ENCODE measurements around the gene ETV4.

Gene ETV4

GRCh38 chr17:43526886-43527648, 19.1 kb downstream of the ETV4 start:
- DNase-seq (ENCODE audit: low read depth in 1 of 2, low spot score in 1 of 2) = no peak

GRCh38 chr17:43524945-43525575, 21.1 kb downstream of the ETV4 start:
- H3K27me3 ChIP-seq (ENCODE audit: insufficient read depth, poor library complexity, severe bottlenecking) = no peaks in the 10 kb centered on the region
- H3K27ac ChIP-seq (replicated peaks) = no peak overlapping the region
- DNase-seq (ENCODE audit: low read depth in 1 of 2, low spot score in 1 of 2) = no peak
- TF ChIP-seq GABPA (IDR thresholded peaks at IDR 0.05; ENCODE audit: low read depth) (no peak), CTCF (IDR thresholded peaks at IDR 0.05; ENCODE audit: insufficient read depth, low read length) (no peak), POLR2AphosphoS5 (IDR thresholded peaks at IDR 0.05; ENCODE audit: low read depth) (no peak), SPI1 (IDR thresholded peaks at IDR 0.05; ENCODE audit: borderline replicate concordance, low read depth) (no peak)
- TF ChIP-seq, protein P1, sequence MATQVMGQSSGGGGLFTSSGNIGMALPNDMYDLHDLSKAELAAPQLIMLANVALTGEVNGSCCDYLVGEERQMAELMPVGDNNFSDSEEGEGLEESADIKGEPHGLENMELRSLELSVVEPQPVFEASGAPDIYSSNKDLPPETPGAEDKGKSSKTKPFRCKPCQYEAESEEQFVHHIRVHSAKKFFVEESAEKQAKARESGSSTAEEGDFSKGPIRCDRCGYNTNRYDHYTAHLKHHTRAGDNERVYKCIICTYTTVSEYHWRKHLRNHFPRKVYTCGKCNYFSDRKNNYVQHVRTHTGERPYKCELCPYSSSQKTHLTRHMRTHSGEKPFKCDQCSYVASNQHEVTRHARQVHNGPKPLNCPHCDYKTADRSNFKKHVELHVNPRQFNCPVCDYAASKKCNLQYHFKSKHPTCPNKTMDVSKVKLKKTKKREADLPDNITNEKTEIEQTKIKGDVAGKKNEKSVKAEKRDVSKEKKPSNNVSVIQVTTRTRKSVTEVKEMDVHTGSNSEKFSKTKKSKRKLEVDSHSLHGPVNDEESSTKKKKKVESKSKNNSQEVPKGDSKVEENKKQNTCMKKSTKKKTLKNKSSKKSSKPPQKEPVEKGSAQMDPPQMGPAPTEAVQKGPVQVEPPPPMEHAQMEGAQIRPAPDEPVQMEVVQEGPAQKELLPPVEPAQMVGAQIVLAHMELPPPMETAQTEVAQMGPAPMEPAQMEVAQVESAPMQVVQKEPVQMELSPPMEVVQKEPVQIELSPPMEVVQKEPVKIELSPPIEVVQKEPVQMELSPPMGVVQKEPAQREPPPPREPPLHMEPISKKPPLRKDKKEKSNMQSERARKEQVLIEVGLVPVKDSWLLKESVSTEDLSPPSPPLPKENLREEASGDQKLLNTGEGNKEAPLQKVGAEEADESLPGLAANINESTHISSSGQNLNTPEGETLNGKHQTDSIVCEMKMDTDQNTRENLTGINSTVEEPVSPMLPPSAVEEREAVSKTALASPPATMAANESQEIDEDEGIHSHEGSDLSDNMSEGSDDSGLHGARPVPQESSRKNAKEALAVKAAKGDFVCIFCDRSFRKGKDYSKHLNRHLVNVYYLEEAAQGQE (IDR thresholded peaks at IDR 0.05; ENCODE audit: insufficient replicate concordance, low read depth) = no peak
- no peak overlapping the region for H3K4me3 ChIP-seq (replicated peaks; ENCODE audit: insufficient read depth, low read length)

More at GRCh38 chr17:43526886-43527648, 19.1 kb downstream of the ETV4 start:
- Histone ChIP-seq H3K27ac (replicated peaks) (no peak overlapping the region), H3K27me3 (ENCODE audit: insufficient read depth, poor library complexity, severe bottlenecking) (no peaks in the 10 kb centered on the region), H3K4me3 (replicated peaks; ENCODE audit: insufficient read depth, low read length) (no peak overlapping the region)
- TF ChIP-seq GABPA (IDR thresholded peaks at IDR 0.05; ENCODE audit: low read depth) (no peak), CTCF (IDR thresholded peaks at IDR 0.05; ENCODE audit: insufficient read depth, low read length) (no peak), POLR2AphosphoS5 (IDR thresholded peaks at IDR 0.05; ENCODE audit: low read depth) (no peak), SPI1 (IDR thresholded peaks at IDR 0.05; ENCODE audit: borderline replicate concordance, low read depth) (no peak)
- TF ChIP-seq, protein P1 (IDR thresholded peaks at IDR 0.05; ENCODE audit: insufficient replicate concordance, low read depth) = no peak

DNA sequence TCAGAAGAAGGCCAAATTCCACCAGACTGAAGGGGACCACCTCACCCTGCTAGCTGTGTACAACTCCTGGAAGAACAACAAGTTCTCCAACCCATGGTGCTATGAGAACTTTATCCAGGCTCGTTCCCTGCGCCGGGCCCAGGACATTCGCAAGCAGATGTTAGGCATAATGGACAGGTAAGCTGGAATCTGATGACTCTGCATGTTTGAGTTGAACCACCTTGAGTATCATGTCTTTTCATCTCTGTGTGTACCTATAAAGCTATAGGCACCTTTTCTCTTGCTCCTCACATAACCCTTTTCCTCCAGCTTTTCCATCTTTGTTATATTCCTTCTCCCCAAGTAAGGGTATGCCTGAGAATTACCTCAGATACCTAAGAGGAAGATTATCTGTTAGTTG, 24.8 kb downstream of the ETV4 start:
- no peak for DNase-seq (ENCODE audit: low read depth in 1 of 2, low spot score in 1 of 2)

More for the DNA sequence above, 24.8 kb downstream of the ETV4 start:
- Histone ChIP-seq H3K27ac (replicated peaks) (no peak overlapping the region), H3K27me3 (ENCODE audit: insufficient read depth, poor library complexity, severe bottlenecking) (no peaks in the 10 kb centered on the region), H3K4me3 (replicated peaks; ENCODE audit: insufficient read depth, low read length) (no peak overlapping the region)
- TF ChIP-seq SPI1 (IDR thresholded peaks at IDR 0.05; ENCODE audit: borderline replicate concordance, low read depth) = no peak
- TF ChIP-seq POLR2AphosphoS5 (IDR thresholded peaks at IDR 0.05; ENCODE audit: low read depth) = no peak
- TF ChIP-seq, protein P1 (IDR thresholded peaks at IDR 0.05; ENCODE audit: insufficient replicate concordance, low read depth) = no peak
- TF ChIP-seq GABPA (IDR thresholded peaks at IDR 0.05; ENCODE audit: low read depth) = no peak
